ENCODE data around the gene NEDD8.

DNA sequence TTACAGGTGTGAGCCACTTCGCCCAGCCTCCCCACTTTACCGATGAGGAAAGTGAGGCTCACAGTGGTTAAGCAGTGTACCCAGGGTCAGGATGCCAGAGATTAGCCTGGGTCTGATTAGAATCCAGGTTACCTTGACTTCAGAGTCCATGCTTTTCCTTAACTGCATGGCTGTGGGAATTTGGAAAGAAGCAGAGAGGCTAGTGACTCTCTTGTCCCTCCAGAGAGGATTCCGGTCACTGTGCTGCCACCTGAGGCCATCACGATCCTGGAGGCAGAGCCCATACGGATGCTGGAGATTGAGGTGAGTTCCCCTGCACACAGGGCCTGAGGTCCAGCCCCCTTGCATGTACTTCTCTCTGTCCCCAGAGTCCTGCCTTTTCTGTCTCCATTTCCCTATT lies 55.6 kb downstream of the NEDD8 start:
- TF ChIP-seq EZH2 (IDR thresholded peaks at IDR 0.05; ENCODE audit: insufficient read depth, poor library complexity, severe bottlenecking) (no peak), EZH2phosphoT487 (IDR thresholded peaks at IDR 0.05; ENCODE audit: insufficient read depth, low read depth) (no peak)

Measured in GM23248 (cell line).